PC-9 (cell line): Measurements from ENCODE around the gene CXXC5.

Source experiments
- CTCF ChIP-seq: fragments of 200-600 bp; sonication (generic); conservative IDR thresholded peaks from 2 replicates; pipeline ENCODE4 v1.6.1; 2017; ENCODE audit warnings: mixed run types, antibody characterized with exemption, mild to moderate bottlenecking, moderate library complexity
- EZH2 ChIP-seq: fragments of 200-600 bp; sonication (generic); IDR thresholded peaks from 2 replicates; pipeline ENCODE4 v1.8.0; 2017; ENCODE audit warnings: antibody characterized with exemption, low read depth

- no peak for TF ChIP-seq CTCF
- TF ChIP-seq EZH2: no peak
Measured at GRCh38 chr5:139733010-139733688, 85.0 kb downstream of the CXXC5 start.
